ENCODE results near the gene TBC1D17. TPM values are rescaled to one million over a fixed set of nuclear protein-coding genes. Genes with fewer than 3 reads are reported as not detected.

The TBC1D17 gene
- 10 to 100 TPM; 20.4 to 27.5 TPM for total RNA-seq

DNA sequence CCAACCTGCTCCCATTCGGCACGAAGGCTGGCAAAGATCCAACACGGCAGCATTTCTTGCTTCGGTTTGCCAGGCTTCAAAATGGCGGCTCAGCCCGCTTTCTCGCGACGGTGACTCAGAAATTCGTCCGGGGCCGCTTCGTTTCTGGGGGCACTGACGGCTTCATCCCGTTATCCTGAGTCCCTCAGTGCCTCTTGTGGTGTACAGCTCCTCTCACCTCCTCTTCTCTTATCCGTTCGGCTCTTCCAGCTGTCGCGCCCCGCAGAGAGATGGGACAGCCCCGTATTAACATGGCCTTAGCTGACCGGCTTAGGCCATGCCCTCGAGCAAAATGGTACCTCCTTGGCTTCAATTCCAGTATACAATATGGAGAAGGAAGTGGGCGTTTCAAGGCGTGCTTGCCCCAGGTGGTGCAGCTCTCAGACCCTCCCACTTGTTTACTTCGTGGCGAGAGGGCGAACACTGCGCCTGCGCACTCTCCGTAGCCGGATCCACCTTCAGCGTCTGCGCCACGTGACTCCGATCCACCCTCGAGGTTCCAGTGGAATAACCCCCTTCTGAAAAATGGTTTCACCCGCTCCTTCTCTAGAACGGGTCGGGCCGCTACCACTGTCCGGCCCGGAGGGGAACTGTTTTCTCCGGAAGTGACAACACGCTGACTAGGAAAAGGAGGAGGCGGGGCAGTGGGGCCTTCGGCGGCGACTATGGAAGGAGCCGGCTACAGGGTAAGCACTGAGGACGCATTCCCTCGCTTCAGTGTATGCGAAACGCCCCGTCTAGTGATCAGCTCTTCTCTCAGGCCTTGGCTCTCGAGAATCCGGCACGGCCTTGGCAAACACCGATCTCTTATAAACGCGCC, at the start of gene TBC1D17, which contains the start of gene AKT1S1:
Gene TBC1D17, plus strand, starts transcription at position 683 of the 859 bp plus-strand sequence. Its CDS starts 22 bp downstream, at position 705.
Gene AKT1S1, minus strand, starts transcription at position 336 of the 859 bp plus-strand sequence. CDS start 4,060 bp downstream, outside the sequence.
- Histone ChIP-seq H3K4me3 (peak within 1 kb of the TSS; percentile 90 to 91), H3K9me3 (no peaks in the 10 kb centered on the region), H3K27me3 (no peaks in the 10 kb centered on the region), H3K4me1 (peaks cover 0 to 28% of the 10 kb centered on the region in 2 donors), H3K27ac (peak within 1 kb of the TSS; percentile 98), H3K36me3 (peaks cover 22% of the 10 kb centered on the region)
- TF ChIP-seq, protein P1, sequence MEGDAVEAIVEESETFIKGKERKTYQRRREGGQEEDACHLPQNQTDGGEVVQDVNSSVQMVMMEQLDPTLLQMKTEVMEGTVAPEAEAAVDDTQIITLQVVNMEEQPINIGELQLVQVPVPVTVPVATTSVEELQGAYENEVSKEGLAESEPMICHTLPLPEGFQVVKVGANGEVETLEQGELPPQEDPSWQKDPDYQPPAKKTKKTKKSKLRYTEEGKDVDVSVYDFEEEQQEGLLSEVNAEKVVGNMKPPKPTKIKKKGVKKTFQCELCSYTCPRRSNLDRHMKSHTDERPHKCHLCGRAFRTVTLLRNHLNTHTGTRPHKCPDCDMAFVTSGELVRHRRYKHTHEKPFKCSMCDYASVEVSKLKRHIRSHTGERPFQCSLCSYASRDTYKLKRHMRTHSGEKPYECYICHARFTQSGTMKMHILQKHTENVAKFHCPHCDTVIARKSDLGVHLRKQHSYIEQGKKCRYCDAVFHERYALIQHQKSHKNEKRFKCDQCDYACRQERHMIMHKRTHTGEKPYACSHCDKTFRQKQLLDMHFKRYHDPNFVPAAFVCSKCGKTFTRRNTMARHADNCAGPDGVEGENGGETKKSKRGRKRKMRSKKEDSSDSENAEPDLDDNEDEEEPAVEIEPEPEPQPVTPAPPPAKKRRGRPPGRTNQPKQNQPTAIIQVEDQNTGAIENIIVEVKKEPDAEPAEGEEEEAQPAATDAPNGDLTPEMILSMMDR (IDR thresholded peaks at IDR 0.05), result no peak
- peak; percentile 100 for DNase-seq (ENCODE audit: low spot score)

DNA sequence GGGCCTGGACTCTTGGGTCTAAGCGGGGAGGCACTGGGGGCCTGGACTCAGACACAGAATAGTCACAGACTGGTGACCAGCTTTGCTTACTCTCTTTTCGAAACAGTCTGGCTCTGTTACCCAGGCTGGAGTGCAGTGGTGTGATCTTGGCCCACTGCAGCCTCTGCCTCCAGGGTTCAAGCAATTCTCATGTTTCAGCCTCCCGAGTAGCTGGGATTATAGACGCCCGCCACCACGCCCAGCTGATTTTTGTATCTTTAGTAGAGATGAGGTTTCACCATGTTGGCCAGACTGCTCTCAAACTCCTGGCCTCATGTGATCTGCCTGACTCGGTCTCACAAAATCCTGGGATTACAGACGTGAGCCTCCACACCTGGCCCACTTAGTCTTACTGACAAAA, 48.3 kb upstream of the TBC1D17 start:
- DNase-seq (ENCODE audit: low spot score), result no peak
- Histone ChIP-seq H3K36me3 (peaks cover 54% of the 10 kb centered on the region), H3K4me3 (no peak overlapping the region), H3K27ac (no peak overlapping the region), H3K9me3 (no peaks in the 10 kb centered on the region), H3K4me1 (peaks cover 0 to 6% of the 10 kb centered on the region in 2 donors), H3K27me3 (no peaks in the 10 kb centered on the region)
- TF ChIP-seq, protein P1 (IDR thresholded peaks at IDR 0.05), result no peak

DNA sequence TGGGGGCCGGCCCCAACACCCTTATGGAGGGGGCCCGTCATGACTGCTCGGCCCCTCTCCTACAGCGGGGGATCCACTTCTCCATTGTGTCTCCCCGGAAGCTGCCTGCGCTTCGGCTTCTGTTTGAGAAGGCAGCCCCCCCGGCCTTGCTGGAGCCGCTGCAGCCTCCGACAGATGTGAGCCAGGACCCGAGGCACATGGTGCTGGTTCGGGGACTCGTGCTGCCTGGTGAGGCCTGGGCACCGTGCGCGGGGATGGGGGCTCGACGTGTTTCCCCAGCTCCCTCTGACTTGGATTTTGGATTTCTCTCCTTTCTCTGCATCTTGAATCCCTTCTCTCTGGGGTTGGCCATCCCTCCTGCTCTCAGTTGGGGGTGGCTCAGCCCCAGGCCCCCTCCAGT, 47.8 kb upstream of the TBC1D17 start:
- no peak overlapping the region for H3K4me3 ChIP-seq
- no peak for DNase-seq (ENCODE audit: low spot score)
- no peaks in the 10 kb centered on the region for H3K27me3 ChIP-seq
- H3K9me3 ChIP-seq, result no peaks in the 10 kb centered on the region
- H3K27ac ChIP-seq, result no peak overlapping the region
- H3K36me3 ChIP-seq, result peaks cover 57% of the 10 kb centered on the region
- peaks cover 0 to 6% of the 10 kb centered on the region in 2 donors for H3K4me1 ChIP-seq
- TF ChIP-seq, protein P1 (IDR thresholded peaks at IDR 0.05), result no peak

DNA sequence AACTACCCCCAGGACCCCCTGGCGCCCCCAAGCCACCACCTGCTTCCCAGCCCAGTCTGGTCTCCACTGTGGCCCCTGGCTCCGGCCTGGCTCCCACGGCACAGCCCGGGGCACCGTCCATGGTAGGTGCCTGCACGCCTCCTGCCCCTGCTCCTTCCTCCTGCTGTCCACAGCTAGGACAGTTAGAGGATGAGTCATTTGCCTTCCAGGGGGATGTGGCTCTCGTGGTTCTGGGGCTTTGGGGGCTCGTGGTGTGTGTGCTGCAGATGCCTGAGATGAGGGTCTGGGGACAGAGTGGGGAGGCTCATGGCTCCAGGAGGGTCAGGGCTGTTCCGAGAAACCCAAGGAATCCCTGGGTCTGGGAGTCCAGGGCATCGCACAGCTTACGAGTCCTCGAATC, 46.7 kb upstream of the TBC1D17 start:
- H3K27ac ChIP-seq, result no peak overlapping the region
- DNase-seq (ENCODE audit: low spot score), result no peak
- TF ChIP-seq, protein P1 (IDR thresholded peaks at IDR 0.05), result no peak
- peaks cover 0 to 3% of the 10 kb centered on the region in 2 donors for H3K4me1 ChIP-seq
- H3K27me3 ChIP-seq, result no peaks in the 10 kb centered on the region
- H3K4me3 ChIP-seq, result no peak overlapping the region
- H3K9me3 ChIP-seq, result no peaks in the 10 kb centered on the region
- H3K36me3 ChIP-seq, result peaks cover 67% of the 10 kb centered on the region

DNA sequence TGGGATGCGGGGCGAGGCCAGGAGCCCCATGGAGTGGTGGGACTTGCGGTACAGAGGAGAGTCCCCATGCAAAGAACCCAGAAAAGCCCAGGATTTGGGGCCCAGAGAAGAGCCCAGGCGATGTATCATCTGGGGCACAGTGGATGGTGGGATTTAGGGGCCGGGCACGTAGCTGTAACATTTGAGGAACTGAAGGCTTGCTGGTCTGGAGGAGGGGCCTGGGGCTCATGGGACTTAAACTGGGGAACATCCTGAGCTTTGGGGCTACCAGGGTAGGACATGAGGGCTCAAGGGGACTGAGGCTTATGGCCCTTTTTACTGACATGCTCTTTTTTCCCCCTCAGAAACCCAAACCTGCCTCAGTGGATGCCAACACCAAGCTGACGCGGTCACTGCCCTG, 45.9 kb upstream of the TBC1D17 start:
- no peak for DNase-seq (ENCODE audit: low spot score)
- Histone ChIP-seq H3K4me1 (no peaks in the 10 kb centered on the region), H3K4me3 (no peak overlapping the region), H3K27me3 (no peaks in the 10 kb centered on the region), H3K27ac (no peak overlapping the region), H3K9me3 (no peaks in the 10 kb centered on the region), H3K36me3 (peaks cover 74% of the 10 kb centered on the region)
- TF ChIP-seq, protein P1 (IDR thresholded peaks at IDR 0.05), result no peak

All from right atrium auricular region (tissue), 2 donors.